SU-DHL-6 (cell line): ENCODE results near the gene GRAMD4.

Experiments used
- CTCF ChIP-seq: fragments of 200-600 bp; sonication (generic); IDR thresholded peaks from one replicate; pipeline ENCODE4 v1.5.1; 2017; ENCODE audit warnings: antibody characterized with exemption, mild to moderate bottlenecking, low read length, moderate library complexity; ENCODE audit not compliant: insufficient read depth, poor library complexity, severe bottlenecking
- EZH2phosphoT487 ChIP-seq: fragments of 200-600 bp; sonication (generic), shearing (Covaris generic); conservative IDR thresholded peaks from 2 replicates; pipeline ENCODE4 v1.6.1; 2018; ENCODE audit warnings: mild to moderate bottlenecking, antibody characterized with exemption, low read length, moderate library complexity, mixed read lengths

DNA sequence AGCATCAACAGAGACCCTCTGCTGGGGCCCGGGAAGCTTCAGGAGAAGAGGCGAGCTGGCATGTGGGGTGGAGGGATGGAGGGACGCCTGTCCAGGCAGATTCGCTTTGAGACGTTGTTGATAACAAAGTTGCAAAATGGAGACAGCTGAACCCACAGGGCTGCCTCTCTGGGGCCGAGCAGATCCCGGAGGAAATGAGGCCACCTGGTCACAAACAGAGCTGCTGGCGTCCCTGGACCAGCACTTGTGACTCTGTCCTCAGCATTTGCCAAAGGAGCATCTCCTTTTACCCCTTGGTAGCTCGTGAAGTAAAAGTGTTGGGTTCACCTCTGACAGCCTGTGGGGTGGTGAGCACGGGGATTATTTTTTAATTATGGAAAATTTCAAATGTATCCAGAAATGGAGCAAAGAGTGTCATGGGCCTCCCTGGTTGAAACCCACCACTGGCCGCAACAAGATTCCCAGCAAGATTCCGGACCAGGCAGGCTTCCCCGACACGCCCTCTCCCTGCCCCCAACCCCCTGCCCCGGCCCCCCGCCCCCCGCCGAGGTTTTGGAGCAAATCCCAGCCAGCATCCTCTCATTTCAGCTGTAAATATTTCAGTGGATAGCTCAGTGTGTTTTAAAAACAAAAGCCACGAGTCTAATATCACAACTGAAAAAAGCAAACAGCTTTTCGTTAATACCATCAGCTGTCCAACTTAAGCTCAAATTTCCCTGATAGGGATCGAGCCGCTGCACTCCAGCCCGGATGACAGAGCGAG, 20.3 kb downstream of the GRAMD4 start:
- TF ChIP-seq CTCF = no peak
- TF ChIP-seq EZH2phosphoT487 = no peak
